GM10266 (cell line): Measurements from ENCODE around the gene ISLR2.

Experiments used
- DNase-seq: peaks from one replicate; pipeline ENCODE4 v3.0.0; 2012; ENCODE audit errors: extremely low spot score
- CTCF ChIP-seq: IDR thresholded peaks from 2 replicates; pipeline ENCODE4 v1.5.1; 2012; ENCODE audit warnings: mild to moderate bottlenecking, low read depth; ENCODE audit not compliant: control insufficient read depth, insufficient read depth; ENCODE audit errors: missing control alignments

The ISLR2 gene

GRCh38 chr15:74172701-74173379 is 42.5 kb downstream of the ISLR2 start:
- no peak for TF ChIP-seq CTCF
- no peak for DNase-seq

GRCh38 chr15:74173380-74174218 is 43.2 kb downstream of the ISLR2 start, which contains the start of gene ISLR:
TSS of gene ISLR (plus strand) at chr15:74173710. CDS start at chr15:74174859, 1,149 bp downstream.
- TF ChIP-seq CTCF: no peak

GRCh38 chr15:74174219-74174957 is 44.0 kb downstream of the ISLR2 start:
- TF ChIP-seq CTCF: no peak
- no peak for DNase-seq

More at GRCh38 chr15:74173380-74174218, 43.2 kb downstream of the ISLR2 start, which contains the start of gene ISLR:
- no peak for DNase-seq

- TF ChIP-seq CTCF: no peak
- no peak for DNase-seq
Observed at GRCh38 chr15:74174958-74175253, 44.5 kb downstream of the ISLR2 start.

GRCh38 chr15:74175271-74176191 is 45.1 kb downstream of the ISLR2 start:
- no peak for TF ChIP-seq CTCF
- no peak for DNase-seq
